Esophagus muscularis mucosa (tissue), 4 donors: ENCODE results near the gene AP4S1.

ENCODE experiments used
- CTCF ChIP-seq, 3 experiments: fragments of 200-600 bp in 2 of 3; fragments of 450-650 bp in 1 of 3; sonication (generic) in 2 of 3; IDR thresholded peaks; one replicate each; pipeline ENCODE4 v1.5.1; 2017 to 2019; ENCODE audit warnings: antibody characterized with exemption in 3 of 3, mild to moderate bottlenecking in 2 of 3, moderate library complexity in 1 of 3
- EP300 ChIP-seq: sonication (generic); formaldehyde crosslinking; IDR thresholded peaks from one replicate; pipeline ENCODE4 v1.6.1; 2017; ENCODE audit warnings: antibody characterized with exemption
- POLR2A ChIP-seq: fragments of 450-650 bp; IDR thresholded peaks from one replicate; pipeline ENCODE4 v1.6.1; 2017; ENCODE audit warnings: antibody characterized with exemption, moderate library complexity, mild to moderate bottlenecking, low read depth
- POLR2AphosphoS5 ChIP-seq, 2 donors: sonication (generic); formaldehyde crosslinking; IDR thresholded peaks; one replicate each; pipeline ENCODE4 v1.6.1; 2017; ENCODE audit warnings: antibody characterized with exemption in 2 of 2

DNA sequence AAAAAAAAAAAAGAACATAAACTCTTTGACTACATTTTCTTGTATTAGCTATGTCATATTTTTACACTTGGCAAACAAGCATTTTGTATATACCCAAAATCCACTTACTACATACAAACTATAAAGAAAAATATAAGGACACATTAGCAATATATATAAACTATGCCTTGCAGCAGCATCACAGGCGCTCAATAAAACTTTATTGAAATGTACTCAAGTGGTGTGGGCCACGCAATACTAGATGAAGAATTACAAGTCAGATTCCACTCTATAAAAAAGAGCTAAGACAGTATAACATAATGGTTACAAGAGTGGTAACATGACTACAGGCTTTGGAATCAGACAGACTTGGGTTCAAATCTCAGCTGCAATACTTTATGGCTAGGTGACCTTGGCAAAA, 3.1 kb upstream of the AP4S1 start:
- TF ChIP-seq CTCF (IDR thresholded peaks at IDR 0.05) (no peak), POLR2A (no peak), EP300 (no peak), POLR2AphosphoS5 (IDR thresholded peaks at IDR 0.05) (no peak)
